GM21737 (cell line): ENCODE measurements around the gene HTR3A.

ENCODE experiments used
- ATAC-seq: cut with Tn5 transposase; IDR thresholded peaks from one replicate; pipeline ENCODE4 v1.9.1; 2021; ENCODE audit warnings: mild to moderate bottlenecking, moderate library complexity; ENCODE audit not compliant: unreplicated experiment

HTR3A gene

GRCh38 chr11:113977701-113978100 is 2.8 kb downstream of the HTR3A start:
- no peak for ATAC-seq

DNA sequence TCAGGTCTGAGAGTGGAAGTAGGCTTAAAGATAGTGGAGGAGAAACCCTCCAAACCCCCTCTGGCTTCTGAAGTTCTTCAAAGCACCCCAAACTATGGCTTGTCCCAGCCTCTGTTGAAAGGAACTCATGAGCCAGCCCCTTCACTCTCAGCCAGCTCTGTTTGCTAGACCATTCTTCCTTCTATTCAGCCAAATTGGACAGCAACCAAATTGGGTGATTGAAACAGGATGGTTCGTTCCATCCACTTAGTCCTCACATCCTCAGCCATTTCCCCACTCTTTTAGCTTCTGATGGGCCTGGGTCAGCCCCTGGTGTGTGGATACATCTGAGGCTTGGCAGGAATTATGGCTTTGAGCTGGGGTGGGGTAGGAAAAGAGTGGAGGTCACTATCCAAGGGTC is 4.5 kb downstream of the HTR3A start:
- ATAC-seq, result no peak

DNA sequence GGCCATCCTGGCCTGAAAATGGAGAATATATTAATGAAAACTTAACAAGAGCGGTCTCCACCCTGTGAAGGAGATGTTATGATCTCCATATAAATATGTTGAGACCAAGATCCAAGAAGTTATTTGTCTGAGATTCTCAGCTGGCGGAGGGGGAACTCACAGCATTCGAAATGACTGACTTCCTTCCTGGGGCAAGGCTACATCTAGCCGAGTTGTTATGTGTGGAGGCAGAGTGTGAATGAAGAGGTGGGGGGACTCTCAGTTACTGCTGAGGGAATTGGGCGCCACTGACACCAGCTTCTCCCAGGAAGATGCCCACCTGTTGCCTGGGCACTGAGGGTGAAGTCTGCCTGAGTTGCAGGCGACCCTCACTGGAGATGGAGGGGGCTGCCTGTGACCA is 5.9 kb downstream of the HTR3A start:
- ATAC-seq, result no peak

DNA sequence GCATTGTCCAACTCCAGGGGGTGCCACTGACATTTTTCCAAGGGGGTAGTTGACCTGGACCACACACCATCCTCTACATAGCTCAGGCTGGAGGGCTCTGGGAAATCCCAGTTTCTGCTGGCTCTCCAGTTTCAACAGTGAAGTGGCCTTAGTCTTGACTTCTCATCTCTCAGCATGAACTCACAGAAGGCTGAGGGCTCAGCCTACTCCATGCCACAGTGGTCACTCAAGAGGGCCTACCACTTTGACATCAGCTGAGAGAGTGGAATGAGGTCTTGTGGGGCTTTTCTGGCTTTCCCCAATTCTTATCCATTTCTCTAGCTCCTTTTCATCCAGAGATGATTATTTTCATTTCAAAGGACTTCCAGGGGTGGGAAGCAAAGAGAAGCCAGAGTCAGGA is 7.4 kb downstream of the HTR3A start:
- ATAC-seq, result no peak

- no peak for ATAC-seq
Observed at GRCh38 chr11:113984781-113985180, 9.9 kb downstream of the HTR3A start.

DNA sequence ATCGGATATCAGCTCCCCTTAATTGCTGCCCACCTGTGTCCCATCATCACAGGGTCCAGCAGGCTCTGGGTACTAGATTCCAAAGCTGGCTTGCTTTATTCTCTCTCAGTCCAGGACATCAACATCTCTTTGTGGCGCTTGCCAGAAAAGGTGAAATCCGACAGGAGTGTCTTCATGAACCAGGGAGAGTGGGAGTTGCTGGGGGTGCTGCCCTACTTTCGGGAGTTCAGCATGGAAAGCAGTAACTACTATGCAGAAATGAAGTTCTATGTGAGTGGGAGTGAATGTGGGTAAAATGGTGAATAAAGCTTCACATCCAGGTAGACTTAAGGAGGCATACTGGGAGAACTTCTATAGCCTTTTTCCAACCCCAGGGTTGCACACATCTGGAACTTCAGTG is 11.0 kb downstream of the HTR3A start:
- no peak for ATAC-seq

- no peak for ATAC-seq
Observed at GRCh38 chr11:113986351-113987140, 11.6 kb downstream of the HTR3A start.

DNA sequence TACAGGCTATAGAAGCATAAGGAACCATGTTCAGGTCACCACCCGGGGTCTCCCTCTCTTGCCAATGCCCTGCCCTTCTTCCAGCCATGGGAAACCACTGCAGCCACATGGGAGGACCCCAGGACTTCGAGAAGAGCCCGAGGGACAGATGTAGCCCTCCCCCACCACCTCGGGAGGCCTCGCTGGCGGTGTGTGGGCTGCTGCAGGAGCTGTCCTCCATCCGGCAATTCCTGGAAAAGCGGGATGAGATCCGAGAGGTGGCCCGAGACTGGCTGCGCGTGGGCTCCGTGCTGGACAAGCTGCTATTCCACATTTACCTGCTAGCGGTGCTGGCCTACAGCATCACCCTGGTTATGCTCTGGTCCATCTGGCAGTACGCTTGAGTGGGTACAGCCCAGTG is 14.5 kb downstream of the HTR3A start:
- no peak for ATAC-seq

- ATAC-seq, result no peak
Observed at GRCh38 chr11:113989916-113990315, 15.0 kb downstream of the HTR3A start.

DNA sequence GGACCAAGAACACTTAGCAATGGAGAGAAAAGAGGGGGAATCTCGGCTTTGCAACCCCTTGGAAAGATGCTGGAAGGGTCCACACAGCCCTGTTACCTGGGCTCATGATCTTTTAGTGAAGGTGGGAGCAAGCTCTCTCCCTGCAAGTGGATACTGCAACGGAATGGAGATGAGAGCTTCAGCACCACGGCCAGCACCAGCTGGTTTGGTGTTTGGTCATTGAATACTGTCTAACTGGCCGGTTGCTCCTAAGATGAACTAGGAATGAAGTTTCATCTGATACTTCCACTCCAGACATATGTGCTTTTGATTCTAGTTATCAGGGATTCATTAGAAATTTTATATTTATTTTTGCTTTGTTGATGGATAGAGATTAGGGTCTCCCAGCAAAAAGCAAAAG is 16.3 kb downstream of the HTR3A start:
- no peak for ATAC-seq

GRCh38 chr11:113991718-113992458 is 17.0 kb downstream of the HTR3A start:
- no peak for ATAC-seq

- no peak for ATAC-seq
Observed at GRCh38 chr11:113992459-113993110, 17.7 kb downstream of the HTR3A start.

- ATAC-seq, result no peak
Observed at GRCh38 chr11:113994077-113994954, 19.4 kb downstream of the HTR3A start.

DNA sequence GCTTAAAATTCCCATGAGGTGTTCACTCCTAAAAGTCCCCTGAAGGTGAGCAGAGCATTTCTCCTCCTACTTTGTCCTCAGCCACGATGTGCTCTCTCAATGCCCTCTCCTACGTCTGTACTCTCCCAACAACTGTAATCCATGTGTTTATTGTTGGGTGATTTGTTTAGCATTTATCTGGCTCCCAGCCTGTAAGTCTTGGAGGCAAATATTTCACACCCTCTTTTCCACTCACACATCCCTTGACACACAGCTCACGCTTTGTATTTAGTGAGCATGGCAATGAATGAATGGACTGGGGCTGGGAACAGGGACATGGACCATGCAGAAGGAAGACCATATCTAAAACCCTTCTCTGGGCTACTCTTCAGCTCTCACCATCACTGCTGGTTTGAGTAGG is 22.6 kb downstream of the HTR3A start:
- ATAC-seq, result no peak

DNA sequence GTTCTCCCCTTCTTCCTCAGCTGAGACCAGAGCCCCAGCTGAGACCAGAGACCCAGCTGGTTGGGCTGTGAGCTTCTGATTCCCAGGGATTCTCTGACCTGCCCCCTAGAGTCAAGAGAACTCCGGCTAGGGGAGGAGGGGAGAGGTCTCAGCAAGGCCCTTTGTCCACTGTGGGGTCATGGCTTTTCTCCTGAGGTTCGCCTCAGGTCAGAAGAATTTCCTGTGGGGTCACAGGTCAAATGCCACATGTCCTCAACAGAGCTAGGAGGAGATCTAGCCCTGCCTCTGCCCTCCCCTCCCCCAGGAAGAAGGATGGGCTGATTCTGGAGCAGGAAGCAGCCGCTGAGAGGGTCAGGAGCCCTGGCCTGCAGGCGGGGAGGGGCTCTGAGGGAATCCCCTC is 23.7 kb downstream of the HTR3A start:
- no peak for ATAC-seq

GRCh38 chr11:114000526-114000925 is 25.6 kb downstream of the HTR3A start:
- ATAC-seq, result no peak

DNA sequence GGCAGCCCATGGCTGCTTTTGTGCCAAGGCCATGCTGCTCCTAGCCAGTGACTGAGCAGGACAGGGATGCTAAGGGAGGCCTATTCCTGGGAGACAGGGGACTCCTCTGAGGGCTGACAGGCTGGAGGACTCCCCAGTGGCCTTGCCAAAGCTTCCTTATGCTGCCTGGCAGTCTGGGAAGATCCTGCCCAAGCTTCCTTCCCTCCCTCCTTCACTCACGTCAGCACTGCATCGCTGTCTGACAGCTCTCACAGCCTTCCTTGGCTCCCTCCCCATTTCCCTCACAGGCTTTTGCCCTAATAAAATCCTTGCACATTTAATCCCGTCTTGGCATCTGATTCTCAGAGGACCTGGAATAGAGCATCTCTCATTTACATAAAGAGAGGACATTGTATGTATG is 26.5 kb downstream of the HTR3A start:
- ATAC-seq, result no peak

DNA sequence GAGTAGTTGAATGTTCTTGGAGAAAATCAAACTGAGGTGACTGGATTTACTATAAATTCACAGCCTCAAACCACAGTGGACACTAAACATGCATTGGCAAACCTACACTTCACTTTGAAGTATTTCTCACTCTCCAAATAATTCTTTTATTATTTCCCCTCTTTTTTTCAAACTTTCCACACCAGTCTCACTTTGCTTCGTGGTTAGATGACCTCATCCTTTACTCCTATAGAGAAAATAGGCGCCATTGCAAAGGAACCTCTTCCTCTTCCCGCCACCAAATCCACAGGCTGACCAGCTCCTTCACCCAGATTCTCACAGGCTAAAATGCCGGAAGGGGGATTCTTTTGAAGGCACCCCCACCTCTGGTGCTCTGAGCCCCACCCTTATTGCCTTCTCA is 33.4 kb downstream of the HTR3A start:
- ATAC-seq, result no peak

GRCh38 chr11:114010931-114011330 is 36.0 kb downstream of the HTR3A start:
- ATAC-seq, result no peak

- no peak for ATAC-seq
Observed at GRCh38 chr11:114011443-114011842, 36.5 kb downstream of the HTR3A start.

DNA sequence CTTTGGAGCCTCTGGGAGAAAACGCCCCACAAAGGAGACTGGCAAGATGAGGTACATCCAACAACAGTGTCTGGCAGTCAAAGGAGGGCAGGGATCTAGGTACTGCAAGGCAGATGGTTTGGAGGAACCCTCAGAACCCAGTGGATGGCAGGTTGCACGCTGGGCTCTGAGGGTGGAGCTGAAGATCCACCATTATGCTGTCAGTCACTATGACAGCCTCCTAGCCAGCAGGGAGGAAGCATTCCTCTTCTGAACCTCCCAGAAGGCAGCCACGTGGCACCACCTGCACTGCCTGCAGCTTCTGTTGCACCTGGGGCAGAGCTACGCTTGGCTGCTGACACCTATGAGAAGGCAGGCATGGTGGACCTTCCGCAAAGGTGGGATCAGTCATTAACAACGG is 40.2 kb downstream of the HTR3A start:
- ATAC-seq, result no peak
